Measurements from ENCODE around the gene RGS3.

DNA sequence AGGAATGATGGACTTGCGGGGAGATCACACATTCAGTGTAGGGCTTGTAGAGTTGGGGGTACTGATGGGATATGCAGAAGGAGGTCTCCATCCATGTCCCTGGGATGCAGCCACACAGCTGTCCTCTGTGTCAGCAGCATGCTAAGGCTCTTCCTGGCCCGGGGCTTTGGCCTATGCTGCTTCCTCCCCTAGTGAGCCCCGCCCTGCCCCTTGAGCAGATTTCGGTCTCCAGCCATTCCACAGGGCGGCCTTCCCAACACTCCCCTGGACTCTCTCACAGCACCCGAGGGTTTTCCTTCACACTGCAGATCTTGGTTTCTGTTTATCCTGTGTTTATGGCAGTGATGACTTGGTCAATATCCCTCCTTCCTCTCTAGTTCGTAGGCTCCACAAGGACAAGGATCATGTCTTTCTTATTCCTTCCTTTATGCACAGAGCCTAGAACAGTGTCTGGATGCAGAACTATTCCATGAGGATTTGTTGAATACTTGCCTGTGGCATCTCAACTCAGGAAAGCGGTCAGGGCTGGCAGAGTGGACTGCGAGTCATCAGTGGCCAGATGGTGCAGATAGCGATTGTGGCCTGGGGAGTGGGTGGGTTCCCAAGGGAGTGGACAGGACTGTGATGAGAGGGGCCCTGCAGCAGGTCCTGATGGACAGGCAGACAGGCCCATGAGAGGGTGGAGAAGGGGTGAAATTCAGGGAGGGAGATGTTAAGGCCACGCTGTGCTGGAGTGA lies 114.2 kb downstream of the RGS3 start:
- TF ChIP-seq, protein P1, sequence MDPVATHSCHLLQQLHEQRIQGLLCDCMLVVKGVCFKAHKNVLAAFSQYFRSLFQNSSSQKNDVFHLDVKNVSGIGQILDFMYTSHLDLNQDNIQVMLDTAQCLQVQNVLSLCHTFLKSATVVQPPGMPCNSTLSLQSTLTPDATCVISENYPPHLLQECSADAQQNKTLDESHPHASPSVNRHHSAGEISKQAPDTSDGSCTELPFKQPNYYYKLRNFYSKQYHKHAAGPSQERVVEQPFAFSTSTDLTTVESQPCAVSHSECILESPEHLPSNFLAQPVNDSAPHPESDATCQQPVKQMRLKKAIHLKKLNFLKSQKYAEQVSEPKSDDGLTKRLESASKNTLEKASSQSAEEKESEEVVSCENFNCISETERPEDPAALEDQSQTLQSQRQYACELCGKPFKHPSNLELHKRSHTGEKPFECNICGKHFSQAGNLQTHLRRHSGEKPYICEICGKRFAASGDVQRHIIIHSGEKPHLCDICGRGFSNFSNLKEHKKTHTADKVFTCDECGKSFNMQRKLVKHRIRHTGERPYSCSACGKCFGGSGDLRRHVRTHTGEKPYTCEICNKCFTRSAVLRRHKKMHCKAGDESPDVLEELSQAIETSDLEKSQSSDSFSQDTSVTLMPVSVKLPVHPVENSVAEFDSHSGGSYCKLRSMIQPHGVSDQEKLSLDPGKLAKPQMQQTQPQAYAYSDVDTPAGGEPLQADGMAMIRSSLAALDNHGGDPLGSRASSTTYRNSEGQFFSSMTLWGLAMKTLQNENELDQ (tag by site-specific recombination; IDR thresholded peaks at IDR 0.05; ENCODE audit: low read depth), result no peak
- TF ChIP-seq, protein P2, sequence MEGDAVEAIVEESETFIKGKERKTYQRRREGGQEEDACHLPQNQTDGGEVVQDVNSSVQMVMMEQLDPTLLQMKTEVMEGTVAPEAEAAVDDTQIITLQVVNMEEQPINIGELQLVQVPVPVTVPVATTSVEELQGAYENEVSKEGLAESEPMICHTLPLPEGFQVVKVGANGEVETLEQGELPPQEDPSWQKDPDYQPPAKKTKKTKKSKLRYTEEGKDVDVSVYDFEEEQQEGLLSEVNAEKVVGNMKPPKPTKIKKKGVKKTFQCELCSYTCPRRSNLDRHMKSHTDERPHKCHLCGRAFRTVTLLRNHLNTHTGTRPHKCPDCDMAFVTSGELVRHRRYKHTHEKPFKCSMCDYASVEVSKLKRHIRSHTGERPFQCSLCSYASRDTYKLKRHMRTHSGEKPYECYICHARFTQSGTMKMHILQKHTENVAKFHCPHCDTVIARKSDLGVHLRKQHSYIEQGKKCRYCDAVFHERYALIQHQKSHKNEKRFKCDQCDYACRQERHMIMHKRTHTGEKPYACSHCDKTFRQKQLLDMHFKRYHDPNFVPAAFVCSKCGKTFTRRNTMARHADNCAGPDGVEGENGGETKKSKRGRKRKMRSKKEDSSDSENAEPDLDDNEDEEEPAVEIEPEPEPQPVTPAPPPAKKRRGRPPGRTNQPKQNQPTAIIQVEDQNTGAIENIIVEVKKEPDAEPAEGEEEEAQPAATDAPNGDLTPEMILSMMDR (tag by site-specific recombination; IDR thresholded peaks at IDR 0.05), result no peak
- no peak for TF ChIP-seq OSR2 (tag by site-specific recombination; IDR thresholded peaks at IDR 0.05)
- no peak for TF ChIP-seq ZNF658 (tag by site-specific recombination; IDR thresholded peaks at IDR 0.05)
- TF ChIP-seq ZNF776 (tag by site-specific recombination; IDR thresholded peaks at IDR 0.05; ENCODE audit: borderline replicate concordance), result no peak
- no peak for TF ChIP-seq ZNF274 (IDR thresholded peaks at IDR 0.05; ENCODE audit: low read length)
- no peak for TF ChIP-seq ZNF274 (tag by site-specific recombination; IDR thresholded peaks at IDR 0.05; ENCODE audit: borderline replicate concordance)
- TF ChIP-seq ZNF121 (tag by site-specific recombination; IDR thresholded peaks at IDR 0.05), result no peak

Measured in HEK293 (cell line).